Measurements from ENCODE around the gene SNTG2. TPM values are rescaled to one million over a fixed set of nuclear protein-coding genes. Genes with fewer than 3 reads are reported as not detected.

Gene SNTG2
- total and polyA plus RNA-seq, 9 donors = 0.17 to 5.7 (median 1.3) TPM; not detected in 1

GRCh38 chr2:1011006-1011405 lies 60.4 kb downstream of the SNTG2 start:
- H3K36me3 ChIP-seq = no peaks in the 10 kb centered on the region
- 71 to 78% (median 74%) methylated on average over 5 of the region's 5 CpGs for WGBS, 3 donors
- H3K27ac ChIP-seq = no peak overlapping the region
- no peak overlapping the region for H3K4me3 ChIP-seq
- H3K4me1 ChIP-seq (ENCODE audit: insufficient read depth) = no peaks in the 10 kb centered on the region
- no peaks in the 10 kb centered on the region for H3K9me3 ChIP-seq
- TF ChIP-seq, protein P1, sequence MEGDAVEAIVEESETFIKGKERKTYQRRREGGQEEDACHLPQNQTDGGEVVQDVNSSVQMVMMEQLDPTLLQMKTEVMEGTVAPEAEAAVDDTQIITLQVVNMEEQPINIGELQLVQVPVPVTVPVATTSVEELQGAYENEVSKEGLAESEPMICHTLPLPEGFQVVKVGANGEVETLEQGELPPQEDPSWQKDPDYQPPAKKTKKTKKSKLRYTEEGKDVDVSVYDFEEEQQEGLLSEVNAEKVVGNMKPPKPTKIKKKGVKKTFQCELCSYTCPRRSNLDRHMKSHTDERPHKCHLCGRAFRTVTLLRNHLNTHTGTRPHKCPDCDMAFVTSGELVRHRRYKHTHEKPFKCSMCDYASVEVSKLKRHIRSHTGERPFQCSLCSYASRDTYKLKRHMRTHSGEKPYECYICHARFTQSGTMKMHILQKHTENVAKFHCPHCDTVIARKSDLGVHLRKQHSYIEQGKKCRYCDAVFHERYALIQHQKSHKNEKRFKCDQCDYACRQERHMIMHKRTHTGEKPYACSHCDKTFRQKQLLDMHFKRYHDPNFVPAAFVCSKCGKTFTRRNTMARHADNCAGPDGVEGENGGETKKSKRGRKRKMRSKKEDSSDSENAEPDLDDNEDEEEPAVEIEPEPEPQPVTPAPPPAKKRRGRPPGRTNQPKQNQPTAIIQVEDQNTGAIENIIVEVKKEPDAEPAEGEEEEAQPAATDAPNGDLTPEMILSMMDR (IDR thresholded peaks at IDR 0.05) = no peak
- TF ChIP-seq EP300 (IDR thresholded peaks at IDR 0.05) = no peak
- no peak for TF ChIP-seq POLR2A (IDR thresholded peaks at IDR 0.05)
- intact Hi-C loops (cut with DNase I) = no loop called here
- H3K27me3 ChIP-seq = no peaks in the 10 kb centered on the region
- DNase-seq = no peak

DNA sequence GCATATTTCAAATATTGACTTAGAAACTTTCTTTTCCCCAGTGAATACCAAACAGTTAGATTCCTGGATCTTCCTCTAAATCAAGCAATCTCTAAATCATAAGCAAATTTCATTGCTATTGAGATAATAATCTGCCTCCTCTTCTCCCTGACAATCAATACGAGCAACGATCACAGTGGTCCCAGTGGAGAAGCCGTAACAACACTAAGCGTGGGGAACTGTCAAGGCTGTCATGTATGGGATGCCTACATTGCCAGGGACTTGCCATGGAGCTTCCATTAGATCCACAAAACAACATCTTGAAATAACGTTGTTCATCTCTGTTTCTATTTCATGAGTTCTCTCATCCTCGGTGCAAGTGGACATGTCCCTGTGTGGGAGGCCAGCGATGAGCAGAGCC lies 61.3 kb downstream of the SNTG2 start:
- WGBS, 3 donors = 86 to 91% (median 90%) methylated on average over 7 of the region's 7 CpGs
- TF ChIP-seq, protein P1 (IDR thresholded peaks at IDR 0.05) = no peak

GRCh38 chr2:1014802-1015201 lies 64.2 kb downstream of the SNTG2 start:
- no peak overlapping the region for H3K27ac ChIP-seq
- H3K27me3 ChIP-seq = no peaks in the 10 kb centered on the region
- WGBS, 3 donors = 69 to 75% (median 71%) methylated on average over 12 of the region's 12 CpGs
- no peak overlapping the region for H3K4me3 ChIP-seq
- no peaks in the 10 kb centered on the region for H3K36me3 ChIP-seq
- intact Hi-C loops (cut with DNase I) = no loop called here
- no peaks in the 10 kb centered on the region for H3K9me3 ChIP-seq
- no peaks in the 10 kb centered on the region for H3K4me1 ChIP-seq (ENCODE audit: insufficient read depth)
- TF ChIP-seq, protein P1 (IDR thresholded peaks at IDR 0.05) = no peak
- TF ChIP-seq EP300 (IDR thresholded peaks at IDR 0.05) (no peak), POLR2A (IDR thresholded peaks at IDR 0.05) (no peak)
- DNase-seq = no peak

More for the DNA sequence above, 61.3 kb downstream of the SNTG2 start:
- no peaks in the 10 kb centered on the region for H3K9me3 ChIP-seq
- no peaks in the 10 kb centered on the region for H3K4me1 ChIP-seq (ENCODE audit: insufficient read depth)
- H3K4me3 ChIP-seq = no peak overlapping the region
- no peak for DNase-seq
- H3K27ac ChIP-seq = no peak overlapping the region
- intact Hi-C loops (cut with DNase I) = no loop called here
- H3K27me3 ChIP-seq = no peaks in the 10 kb centered on the region
- H3K36me3 ChIP-seq = no peaks in the 10 kb centered on the region

DNA sequence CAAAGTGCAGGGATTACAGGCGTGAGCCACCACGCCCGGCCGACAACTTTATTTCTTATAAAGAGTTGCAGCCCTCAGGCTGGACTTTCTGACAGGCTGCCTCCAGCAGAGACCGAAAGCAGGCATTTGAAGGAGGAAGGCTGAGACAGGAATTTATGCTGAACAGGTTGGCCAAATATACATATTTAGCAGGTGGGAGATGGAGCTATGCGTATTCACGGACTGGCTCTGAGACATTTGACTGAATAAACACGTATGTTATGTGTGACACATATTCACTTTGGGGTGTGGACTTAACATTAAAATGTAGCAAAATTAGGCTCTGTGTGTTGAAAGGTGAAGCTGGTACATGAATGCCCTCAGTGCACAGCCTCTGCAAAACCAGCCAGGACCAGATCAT lies 65.9 kb downstream of the SNTG2 start:
- Histone ChIP-seq H3K4me1 (ENCODE audit: insufficient read depth) (no peaks in the 10 kb centered on the region), H3K36me3 (no peaks in the 10 kb centered on the region), H3K4me3 (no peak overlapping the region), H3K9me3 (no peaks in the 10 kb centered on the region), H3K27ac (no peak overlapping the region), H3K27me3 (no peaks in the 10 kb centered on the region)
- intact Hi-C loops (cut with DNase I) = no loop called here
- DNase-seq = no peak
- 88 to 92% (median 90%) methylated on average over 8 of the region's 8 CpGs for WGBS, 3 donors
- TF ChIP-seq POLR2A (IDR thresholded peaks at IDR 0.05) (no peak), EP300 (IDR thresholded peaks at IDR 0.05) (no peak)
- TF ChIP-seq, protein P1 (IDR thresholded peaks at IDR 0.05) = no peak

- no peak for DNase-seq
- TF ChIP-seq, protein P1 (IDR thresholded peaks at IDR 0.05) = no peak
- no peak for TF ChIP-seq EP300 (IDR thresholded peaks at IDR 0.05)
- no peak for TF ChIP-seq POLR2A (IDR thresholded peaks at IDR 0.05)
- no peaks in the 10 kb centered on the region for H3K9me3 ChIP-seq
- H3K27me3 ChIP-seq = no peaks in the 10 kb centered on the region
- H3K27ac ChIP-seq = no peak overlapping the region
- intact Hi-C loops (cut with DNase I) = no loop called here
- H3K36me3 ChIP-seq = no peaks in the 10 kb centered on the region
- no peaks in the 10 kb centered on the region for H3K4me1 ChIP-seq (ENCODE audit: insufficient read depth)
- 84 to 86% (median 84%) methylated on average over 6 of the region's 6 CpGs for WGBS, 3 donors
- no peak overlapping the region for H3K4me3 ChIP-seq
Measured at GRCh38 chr2:1017827-1018226, 67.2 kb downstream of the SNTG2 start.
